Left ventricle myocardium superior (tissue), 1 donor: Measurements from ENCODE around the gene ALDH1A2. TPM values are rescaled to one million over a fixed set of nuclear protein-coding genes. Genes with fewer than 3 reads are reported as not detected.

Experiments used
- ATAC-seq: fragments of 200-7000 bp; cut with Tn5 transposase; one replicate; pipeline ENCODE4 v1.9.1; 2020; ENCODE audit warnings: mild to moderate bottlenecking, moderate library complexity
- DNase-seq: peaks from one replicate; pipeline ENCODE4 v3.0.0-alpha.2; 2020
- intact Hi-C: fragments of 100-400 bp; cut with micrococcal nuclease; formaldehyde crosslinking; loops from one replicate; pipeline ENCODE4 v1.11.0; 2022
- total RNA-seq: library from RNA; stranded (reverse); fragmentation: NEBNext Ultra II Directional; extraction: Animal tissue kit (Norgen Biotek cat#: 25700); gene quantifications from one replicate; pipeline ENCODE4 v1.2.1, GENCODE V29; 2021
- donor health status: DM: no; HTN: yes; CAD: no; lungs with severe emphysema.

Gene ALDH1A2
- total RNA-seq, 1 donor from 2014 or later, result 10.4 TPM

GRCh38 chr15:57922776-57923175, 142.7 kb downstream of the ALDH1A2 start:
- ATAC-seq (peak; percentile 90), DNase-seq (peak; percentile 87)
- intact Hi-C loops, result no loop called here

- ATAC-seq (no peak), DNase-seq (no peak)
- intact Hi-C loops, result no loop called here
Observed at GRCh38 chr15:57921371-57921770, 144.1 kb downstream of the ALDH1A2 start.

DNA sequence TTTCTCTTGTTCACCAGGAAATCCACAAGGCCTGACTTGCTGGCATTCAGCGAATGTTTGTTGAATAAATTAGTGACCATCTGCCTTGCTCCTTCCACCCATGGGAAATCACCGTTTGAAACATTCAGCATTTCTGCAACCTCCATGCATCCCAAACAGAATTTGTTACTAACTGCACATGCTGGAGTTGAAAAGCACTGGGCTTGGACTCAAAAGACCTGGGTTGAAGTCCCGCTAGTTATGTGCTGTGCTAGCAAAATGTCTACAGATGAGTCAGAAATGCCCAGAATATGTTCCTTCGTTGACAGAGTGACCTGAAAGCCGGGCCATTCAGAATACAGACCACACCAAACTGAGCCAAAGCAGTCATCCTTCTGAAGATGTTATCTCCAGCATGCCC, 144.6 kb downstream of the ALDH1A2 start:
- intact Hi-C loops, result no loop called here
- DNase-seq (no peak), ATAC-seq (no peak)

DNA sequence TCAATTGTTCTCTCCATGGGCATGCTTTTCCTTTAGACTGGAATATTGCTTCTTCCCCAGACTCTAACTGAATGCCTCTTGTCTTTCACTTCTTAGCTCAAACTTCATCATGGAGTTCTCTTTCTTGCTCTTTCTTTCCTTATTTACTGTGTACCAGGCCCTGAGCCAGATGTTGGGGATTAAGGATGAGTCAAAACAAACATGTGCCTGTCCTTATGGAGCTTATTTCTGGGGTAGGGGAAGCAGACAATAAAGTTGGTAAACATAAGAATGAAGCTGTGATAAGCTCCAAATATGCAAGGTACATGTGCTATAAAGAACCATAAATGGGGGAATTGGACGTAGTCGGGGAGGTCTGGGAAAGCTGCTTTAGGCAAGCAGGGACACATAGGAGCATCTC, 145.8 kb downstream of the ALDH1A2 start:
- intact Hi-C loops, result no loop called here
- ATAC-seq (no peak), DNase-seq (no peak)

DNA sequence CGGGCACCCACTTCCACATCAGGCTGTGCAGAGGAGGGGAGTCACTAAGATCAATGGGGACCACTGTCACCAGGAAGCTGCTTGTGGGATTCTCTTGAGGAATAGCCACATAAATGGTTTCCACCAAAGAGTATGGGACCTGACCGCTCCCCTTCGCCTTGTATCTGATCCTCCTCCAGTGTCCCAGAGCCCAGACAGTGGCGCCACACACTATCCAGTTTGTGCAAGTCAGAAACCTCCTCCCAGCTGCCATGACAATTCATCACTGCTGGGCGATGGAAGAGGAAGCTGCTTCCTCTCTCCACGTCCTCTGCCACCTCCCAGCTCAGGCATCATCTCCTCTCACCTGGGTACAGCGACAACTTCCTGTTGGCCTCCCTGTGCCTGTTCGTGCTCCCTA, 147.5 kb downstream of the ALDH1A2 start:
- intact Hi-C loops, result no loop called here
- ATAC-seq (no peak), DNase-seq (no peak)

- intact Hi-C loops, result no loop called here
- ATAC-seq (peak; percentile 42), DNase-seq (peak; percentile 32)
Observed at GRCh38 chr15:57916695-57917094, 148.8 kb downstream of the ALDH1A2 start.

- ATAC-seq (peak; percentile 38), DNase-seq (peak; percentile 34)
- intact Hi-C loops, result no loop called here
Observed at GRCh38 chr15:57915827-57916531, 149.5 kb downstream of the ALDH1A2 start.

- intact Hi-C loops, result no loop called here
- ATAC-seq (peak; percentile 21), DNase-seq (no peak)
Observed at GRCh38 chr15:57914350-57915055, 151.0 kb downstream of the ALDH1A2 start.

DNA sequence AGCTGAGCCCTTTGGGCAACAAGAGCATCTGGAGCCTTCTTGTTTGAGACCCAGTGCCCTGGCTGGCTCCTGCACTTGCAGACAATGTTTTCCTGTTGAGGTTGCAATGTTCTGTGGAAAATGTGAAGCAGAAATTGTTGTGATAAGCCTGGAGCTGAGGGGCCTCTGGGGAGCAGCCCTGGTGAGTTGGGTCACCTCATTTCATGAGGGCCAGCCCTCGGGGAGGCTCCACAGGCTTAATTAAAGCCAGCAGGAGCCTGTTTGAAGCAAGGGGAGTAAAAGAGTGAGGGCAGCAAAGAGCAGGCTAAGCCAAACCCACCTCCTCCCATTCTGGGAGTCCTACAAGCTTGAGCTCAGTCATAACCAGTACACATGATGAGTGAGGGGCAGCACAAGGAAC, 154.3 kb downstream of the ALDH1A2 start:
- peak; percentile 71 for DNase-seq
- peak; percentile 81 for ATAC-seq
- intact Hi-C loops, result no loop called here

DNA sequence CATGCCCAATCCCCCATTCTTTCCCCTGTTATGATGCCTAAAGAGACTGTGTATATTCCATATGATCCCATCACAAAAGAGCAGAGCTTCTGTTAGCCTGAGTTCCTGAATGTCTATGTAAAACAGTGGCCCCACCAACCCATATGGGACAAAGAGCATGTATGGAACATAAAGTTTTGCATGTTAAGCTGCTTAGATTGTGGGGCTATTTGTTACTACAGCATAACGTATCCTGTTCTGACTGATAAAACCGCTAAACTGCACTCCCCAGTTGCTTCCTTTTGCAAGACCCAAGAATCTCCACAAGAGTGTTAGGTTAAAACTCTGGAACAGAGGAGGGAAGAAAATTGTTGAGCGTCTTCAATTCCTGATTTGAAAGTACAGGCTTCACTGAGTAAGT, 154.8 kb downstream of the ALDH1A2 start:
- no peak for ATAC-seq
- intact Hi-C loops, result no loop called here
- no peak for DNase-seq

- no peak for ATAC-seq
- intact Hi-C loops, result loop anchor here (10.0 kb wide), 1 partner anchor 135 kb away; no protein-coding TSS in a partner anchor
- DNase-seq, result no peak
Observed at GRCh38 chr15:57909388-57909787, 156.1 kb downstream of the ALDH1A2 start.

- no peak for DNase-seq
- no peak for ATAC-seq
- intact Hi-C loops, result loop anchor here (10.0 kb wide), 1 partner anchor 141 kb away; no protein-coding TSS in a partner anchor
Observed at GRCh38 chr15:57903626-57904025, 161.9 kb downstream of the ALDH1A2 start.

Other genes starting within 250 kb of the ALDH1A2 start
- gene AQP9, start 72.7 kb upstream of the ALDH1A2 start, total RNA-seq, result 1.9 TPM